ENCODE measurements around the gene AP4E1. TPM values are rescaled to one million over a fixed set of nuclear protein-coding genes. Genes with fewer than 3 reads are reported as not detected.

AP4E1 gene
- total RNA-seq, 4 donors from 2014 or later: 10.2 to 15.3 (median 12.6) TPM

DNA sequence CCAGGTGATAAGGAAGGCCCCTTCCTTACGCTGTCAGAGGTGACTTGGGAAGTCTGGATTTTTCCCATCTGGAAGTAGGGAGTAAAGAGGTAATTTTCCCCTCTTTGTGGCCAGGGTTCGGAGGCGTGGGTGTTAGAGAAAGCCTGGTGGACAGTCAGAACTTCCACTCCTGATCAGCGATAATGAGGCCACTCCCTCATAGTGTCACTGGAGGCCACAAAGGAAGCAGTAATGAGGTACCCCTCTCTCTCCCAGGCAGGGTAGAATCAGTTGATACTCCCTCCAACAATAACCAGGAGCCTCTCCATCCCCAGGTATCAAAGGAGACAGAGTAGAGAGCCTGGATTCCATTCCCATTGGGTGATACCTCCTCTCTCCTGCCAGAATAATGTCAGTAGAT, 30.0 kb downstream of the AP4E1 start:
- TF ChIP-seq, protein P1, sequence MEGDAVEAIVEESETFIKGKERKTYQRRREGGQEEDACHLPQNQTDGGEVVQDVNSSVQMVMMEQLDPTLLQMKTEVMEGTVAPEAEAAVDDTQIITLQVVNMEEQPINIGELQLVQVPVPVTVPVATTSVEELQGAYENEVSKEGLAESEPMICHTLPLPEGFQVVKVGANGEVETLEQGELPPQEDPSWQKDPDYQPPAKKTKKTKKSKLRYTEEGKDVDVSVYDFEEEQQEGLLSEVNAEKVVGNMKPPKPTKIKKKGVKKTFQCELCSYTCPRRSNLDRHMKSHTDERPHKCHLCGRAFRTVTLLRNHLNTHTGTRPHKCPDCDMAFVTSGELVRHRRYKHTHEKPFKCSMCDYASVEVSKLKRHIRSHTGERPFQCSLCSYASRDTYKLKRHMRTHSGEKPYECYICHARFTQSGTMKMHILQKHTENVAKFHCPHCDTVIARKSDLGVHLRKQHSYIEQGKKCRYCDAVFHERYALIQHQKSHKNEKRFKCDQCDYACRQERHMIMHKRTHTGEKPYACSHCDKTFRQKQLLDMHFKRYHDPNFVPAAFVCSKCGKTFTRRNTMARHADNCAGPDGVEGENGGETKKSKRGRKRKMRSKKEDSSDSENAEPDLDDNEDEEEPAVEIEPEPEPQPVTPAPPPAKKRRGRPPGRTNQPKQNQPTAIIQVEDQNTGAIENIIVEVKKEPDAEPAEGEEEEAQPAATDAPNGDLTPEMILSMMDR (IDR thresholded peaks at IDR 0.05): no peak
- TF ChIP-seq EP300 (IDR thresholded peaks at IDR 0.05): no peak
- H3K4me1 ChIP-seq: no peaks in the 10 kb centered on the region
- H3K27me3 ChIP-seq: no peaks in the 10 kb centered on the region
- H3K36me3 ChIP-seq: peaks cover 0 to 50% (median 4%) of the 10 kb centered on the region in 3 donors
- WGBS, 2 donors: 98 to 100% methylated on average over 4 of the region's 4 CpGs
- no peaks in the 10 kb centered on the region for H3K9me3 ChIP-seq
- no peak overlapping the region for H3K27ac ChIP-seq
- no peak overlapping the region for H3K4me3 ChIP-seq
- no peak for DNase-seq (ENCODE audit: low spot score in 2 of 2)

DNA sequence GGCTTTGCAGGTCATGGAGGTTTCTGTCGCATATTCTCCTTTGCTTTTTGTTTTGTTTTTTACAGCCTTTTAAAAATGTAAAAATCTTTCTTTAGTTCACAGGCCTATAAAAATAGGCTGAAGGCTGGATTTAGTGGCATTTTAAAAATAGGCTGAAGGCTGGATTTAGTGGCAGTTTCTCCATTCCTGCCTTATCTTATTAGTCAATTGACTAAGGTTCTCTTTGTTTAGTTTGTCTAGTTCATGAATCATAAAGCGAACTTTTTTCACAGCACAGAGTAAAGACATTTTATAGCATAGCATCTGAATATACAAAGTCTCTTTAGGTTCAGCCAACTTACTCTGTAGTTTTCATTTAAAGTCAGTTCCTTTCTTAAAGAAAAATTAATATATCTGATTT, 31.4 kb downstream of the AP4E1 start:
- 54 to 57% methylated on average over 2 of the region's 2 CpGs for WGBS, 2 donors
- Histone ChIP-seq H3K4me3 (no peak overlapping the region), H3K36me3 (peaks cover 4 to 64% (median 5%) of the 10 kb centered on the region in 3 donors)

DNA sequence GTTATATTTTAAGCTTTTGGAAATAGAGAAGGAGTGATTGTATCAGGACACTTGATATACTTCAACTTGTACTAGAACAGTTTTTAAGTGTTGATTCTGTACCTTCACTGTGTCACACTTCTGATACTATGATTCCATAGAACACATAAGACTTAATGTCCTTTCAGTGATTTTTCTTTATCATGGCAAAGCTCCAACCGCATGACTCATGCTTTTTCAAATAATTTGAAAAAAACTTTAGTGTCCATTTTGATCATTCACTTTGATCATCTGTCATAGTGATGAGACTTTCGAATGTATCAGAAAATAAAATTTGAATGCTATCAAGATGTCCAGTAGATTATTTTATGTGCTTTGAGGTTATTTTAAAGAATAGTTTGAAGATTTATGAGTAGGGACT, 32.0 kb downstream of the AP4E1 start:
- no peak for DNase-seq (ENCODE audit: low spot score in 2 of 2)
- Histone ChIP-seq H3K27me3 (no peaks in the 10 kb centered on the region), H3K4me3 (no peak overlapping the region), H3K4me1 (no peaks in the 10 kb centered on the region), H3K36me3 (peaks cover 4 to 67% (median 5%) of the 10 kb centered on the region in 3 donors), H3K27ac (no peak overlapping the region), H3K9me3 (no peaks in the 10 kb centered on the region)
- TF ChIP-seq, protein P1 (IDR thresholded peaks at IDR 0.05): no peak
- TF ChIP-seq EP300 (IDR thresholded peaks at IDR 0.05): no peak
- no peak for TF ChIP-seq POLR2A (IDR thresholded peaks at IDR 0.05)
- WGBS, 2 donors: 88 to 95% methylated on average over 2 of the region's 2 CpGs

More for the DNA sequence above, 31.4 kb downstream of the AP4E1 start:
- no peaks in the 10 kb centered on the region for H3K27me3 ChIP-seq
- DNase-seq (ENCODE audit: low spot score in 2 of 2): no peak
- no peak for TF ChIP-seq EP300 (IDR thresholded peaks at IDR 0.05)
- TF ChIP-seq, protein P1 (IDR thresholded peaks at IDR 0.05): no peak
- TF ChIP-seq POLR2A (IDR thresholded peaks at IDR 0.05): no peak
- H3K27ac ChIP-seq: no peak overlapping the region
- no peaks in the 10 kb centered on the region for H3K9me3 ChIP-seq
- no peaks in the 10 kb centered on the region for H3K4me1 ChIP-seq

DNA sequence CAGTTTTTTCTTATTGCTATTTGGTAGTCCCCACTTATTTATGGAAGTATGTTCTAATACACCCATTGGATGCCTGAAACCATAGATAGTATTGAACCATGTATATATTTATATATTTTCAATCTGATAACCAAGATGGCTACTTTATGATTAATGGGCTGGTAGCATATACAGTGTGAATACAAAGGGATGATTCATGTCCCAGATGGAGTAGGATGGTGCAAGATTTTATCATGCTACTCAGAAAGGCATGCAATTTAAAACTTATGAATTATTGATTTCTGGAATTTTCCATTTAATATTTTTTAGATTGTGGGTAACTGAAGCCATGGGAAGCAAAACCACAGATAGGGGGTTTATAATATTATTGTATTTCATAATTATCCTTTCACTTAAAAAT, 35.2 kb downstream of the AP4E1 start:
- no peak for DNase-seq (ENCODE audit: low spot score in 2 of 2)
- Histone ChIP-seq H3K4me1 (no peaks in the 10 kb centered on the region), H3K27ac (no peak overlapping the region), H3K27me3 (no peaks in the 10 kb centered on the region), H3K9me3 (no peaks in the 10 kb centered on the region), H3K36me3 (peaks cover 4 to 50% (median 5%) of the 10 kb centered on the region in 3 donors), H3K4me3 (no peak overlapping the region)
- TF ChIP-seq, protein P1 (IDR thresholded peaks at IDR 0.05): no peak
- TF ChIP-seq EP300 (IDR thresholded peaks at IDR 0.05): no peak
- TF ChIP-seq POLR2A (IDR thresholded peaks at IDR 0.05): no peak

DNA sequence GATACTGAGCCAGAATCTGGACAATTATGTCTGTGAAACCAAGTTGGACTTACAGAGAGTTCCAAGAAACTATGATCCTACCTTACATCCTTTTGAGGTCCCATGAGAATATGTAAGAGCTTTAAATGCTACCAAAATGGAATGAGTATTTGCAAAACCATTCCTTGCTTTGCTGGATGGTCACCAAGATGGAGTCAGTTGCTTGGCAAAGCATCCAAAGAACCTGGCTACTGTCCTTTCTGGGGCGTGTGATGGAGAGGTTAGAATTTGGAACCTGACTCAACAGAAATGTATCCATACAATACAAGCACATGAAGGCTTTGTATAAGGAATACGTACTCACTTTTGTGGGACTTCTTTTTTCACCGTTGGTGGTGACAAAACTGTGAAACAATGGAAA, 36.2 kb downstream of the AP4E1 start:
- H3K9me3 ChIP-seq: no peaks in the 10 kb centered on the region
- H3K36me3 ChIP-seq: peaks cover 4 to 58% (median 5%) of the 10 kb centered on the region in 3 donors
- no peak overlapping the region for H3K4me3 ChIP-seq
- H3K4me1 ChIP-seq: no peaks in the 10 kb centered on the region
- WGBS, 2 donors: 91 to 97% methylated on average over 3 of the region's 3 CpGs
- TF ChIP-seq EP300 (IDR thresholded peaks at IDR 0.05) (no peak), POLR2A (IDR thresholded peaks at IDR 0.05) (no peak)
- TF ChIP-seq, protein P1 (IDR thresholded peaks at IDR 0.05): no peak
- DNase-seq (ENCODE audit: low spot score in 2 of 2): no peak
- H3K27ac ChIP-seq: no peak overlapping the region
- H3K27me3 ChIP-seq: no peaks in the 10 kb centered on the region

Measured in tibial nerve (tissue), 4 donors.